HepG2 (cell line): ENCODE results near the gene MADD. TPM values are rescaled to one million over a fixed set of nuclear protein-coding genes. Genes with fewer than 3 reads are reported as not detected.

Source experiments
- ATAC-seq: fragments of 200-7000 bp; cut with Tn5 transposase; 3 replicates; pipeline ENCODE4 v1.9.1; 2020; ENCODE audit warnings: mild to moderate bottlenecking, moderate library complexity
- BruUV-seq: library from RNA; stranded (reverse); fragments of 400-500 nt; replicated peaks from 2 replicates; lab custom pipeline; 2021; lab: Mats Ljungman, UMichigan
- CTCF ChIA-PET: fragments of 300-600 bp; formaldehyde crosslinking; extraction: SDS; loops from one replicate; lab custom pipeline; 2021; ENCODE audit warnings: low total read pairs, inconsistent platforms, low intra/inter-chr PET ratio; lab: Yijun Ruan, JAX
- POLR2A ChIA-PET: fragments of 350-600 bp; sonication (Branson Sonifier 250); formaldehyde crosslinking; loops from one replicate; lab custom pipeline; 2020; ENCODE audit warnings: antibody characterized with exemption, inconsistent platforms; lab: Yijun Ruan, JAX
- DNase-seq: peaks from one replicate; pipeline ENCODE4 v3.0.0-alpha.2; 2015; ENCODE audit warnings: low spot score
- FAIRE-seq: peaks from 3 replicates; lab custom pipeline; 2011; peaks lifted over from hg19 to GRCh38; lab: Jason Lieb, UNC
- H2AFZ ChIP-seq: one replicate; pipeline ENCODE4 v1.6.1; 2011; ENCODE audit warnings: low read length, inconsistent platforms
- H3K27ac ChIP-seq: fragments of 300-600 bp; 3 replicates; pipeline ENCODE4 v1.8.0; 2011; ENCODE audit warnings: mixed run types, mild to moderate bottlenecking, mixed read lengths, low read length, inconsistent platforms; ENCODE audit not compliant: insufficient read depth; ENCODE audit errors: extremely low read length
- H3K27me3 ChIP-seq, 2 experiments: fragments of 200-600 bp in 1 of 2; 2 replicates in 1 of 2; 3 replicates in 1 of 2; pipeline versions ENCODE4 v1.6.0 to v1.8.0; 2011; ENCODE audit warnings: low read length in 2 of 2, mild to moderate bottlenecking in 2 of 2, moderate library complexity in 2 of 2, inconsistent platforms in 1 of 2; ENCODE audit not compliant: insufficient read depth in 2 of 2, control insufficient read depth in 1 of 2
- H3K36me3 ChIP-seq, 2 experiments: fragments of 200-600 bp in 1 of 2; replicated peaks in 1 of 2; 2 replicates in 1 of 2; 3 replicates in 1 of 2; pipeline versions ENCODE4 v1.5.1 to v1.8.0; 2011; ENCODE audit warnings: low read length in 2 of 2, inconsistent platforms in 1 of 2; ENCODE audit not compliant: insufficient read depth in 2 of 2, control insufficient read depth in 1 of 2
- H3K4me1 ChIP-seq: 2 replicates; pipeline ENCODE4 v1.5.1; 2012; ENCODE audit warnings: low read length, inconsistent platforms; ENCODE audit not compliant: insufficient read depth
- H3K4me2 ChIP-seq: 2 replicates; pipeline ENCODE4 v1.6.0; 2011; ENCODE audit warnings: low read depth, low read length, inconsistent platforms
- H3K4me3 ChIP-seq, 3 experiments: fragments of 200-600 bp in 1 of 3; sonication (generic), shearing (Covaris generic) in 1 of 3; replicated peaks in 1 of 3; 2 replicates each; pipeline ENCODE4 v1.5.1; 2011 to 2016; ENCODE audit warnings: low read length in 3 of 3, inconsistent platforms in 2 of 3, low read depth in 2 of 3, mild to moderate bottlenecking in 2 of 3, control low read depth in 1 of 3, mixed read lengths in 1 of 3; ENCODE audit not compliant: insufficient read depth in 1 of 3
- H3K79me2 ChIP-seq: one replicate; pipeline ENCODE4 v1.6.1; 2011; ENCODE audit warnings: low read length, inconsistent platforms; ENCODE audit not compliant: insufficient read depth
- H3K9ac ChIP-seq: 2 replicates; pipeline ENCODE4 v1.6.0; 2011; ENCODE audit warnings: mild to moderate bottlenecking, low read depth, low read length, inconsistent platforms; ENCODE audit not compliant: insufficient read depth
- H3K9me3 ChIP-seq: 2 replicates; pipeline ENCODE4 v1.5.1; 2012; ENCODE audit warnings: mild to moderate bottlenecking, low read length
- H4K20me1 ChIP-seq: 2 replicates; pipeline ENCODE4 v1.6.0; 2011; ENCODE audit warnings: inconsistent platforms, mild to moderate bottlenecking, low read length, moderate library complexity; ENCODE audit not compliant: insufficient read depth
- ATF7-NPFF ChIP-seq: sonication (generic); formaldehyde crosslinking; IDR thresholded peaks from 2 replicates; pipeline ENCODE4 v1.8.1; 2023; ENCODE audit warnings: mild to moderate bottlenecking, low read depth, missing genetic modification reagents, moderate library complexity
- CHD2 ChIP-seq: IDR thresholded peaks from 2 replicates; pipeline ENCODE4 v1.6.1; 2011; ENCODE audit warnings: low read depth, low read length, improper control_type of control experiment
- ETV6 ChIP-seq: sonication (generic); formaldehyde crosslinking; conservative IDR thresholded peaks from 2 replicates; pipeline ENCODE4 v1.4.0; 2020; ENCODE audit warnings: missing genetic modification reagents
- KDM5B ChIP-seq: sonication (generic); formaldehyde crosslinking; IDR thresholded peaks from 2 replicates; pipeline ENCODE4 v1.4.0; 2020; ENCODE audit warnings: missing genetic modification reagents, mild to moderate bottlenecking, borderline replicate concordance
- MXD4 ChIP-seq: IDR thresholded peaks from 2 replicates; pipeline ENCODE4 v1.6.1; 2016; ENCODE audit warnings: mild to moderate bottlenecking, missing biosample characterization, missing genetic modification reagents
- NFYB ChIP-seq: sonication (generic); formaldehyde crosslinking; IDR thresholded peaks from 2 replicates; pipeline ENCODE4 v1.4.0; 2020; ENCODE audit warnings: missing genetic modification reagents
- PCBP1 ChIP-seq: fragments of 200-400 bp; formaldehyde crosslinking; IDR thresholded peaks from 2 replicates; pipeline ENCODE4 v1.6.1; 2017; ENCODE audit warnings: mild to moderate bottlenecking, low read depth, low read length, borderline replicate concordance
- SKI ChIP-seq: fragments of 450-650 bp; IDR thresholded peaks from one replicate; pipeline ENCODE4 v1.6.1; 2018; ENCODE audit warnings: mild to moderate bottlenecking; ENCODE audit not compliant: partially characterized antibody
- ZNF160 ChIP-seq: sonication (generic); formaldehyde crosslinking; IDR thresholded peaks from 2 replicates; pipeline ENCODE4 v1.8.0; 2022; ENCODE audit warnings: mild to moderate bottlenecking, inconsistent platforms, missing genetic modification reagents
- ZNF282 ChIP-seq: fragments of 450-650 bp; IDR thresholded peaks from 2 replicates; pipeline ENCODE4 v1.6.1; 2018; ENCODE audit not compliant: partially characterized antibody
- ZNF337 ChIP-seq: sonication (generic); formaldehyde crosslinking; IDR thresholded peaks from 2 replicates; pipeline ENCODE4 v1.5.1; 2020; ENCODE audit warnings: missing genetic modification reagents, low read depth, mild to moderate bottlenecking, borderline replicate concordance
- ZNF562 ChIP-seq: sonication (generic); formaldehyde crosslinking; IDR thresholded peaks from 2 replicates; pipeline ENCODE4 v1.8.0; 2022; ENCODE audit warnings: missing genetic modification reagents, borderline replicate concordance
- ZNF713 ChIP-seq: sonication (generic); formaldehyde crosslinking; IDR thresholded peaks from 2 replicates; pipeline ENCODE4 v1.4.0; 2020; ENCODE audit warnings: mild to moderate bottlenecking, missing genetic modification reagents
- WGBS: methylation state at CpG from one replicate; pipeline ENCODE4 v1.1.6; 2017; ENCODE audit warnings: low lambda C conversion rate; 5-methylcytosine and 5-hydroxymethylcytosine counted together
- in situ Hi-C: cut with HindIII; loops from 2 replicates; pipeline ENCODE4 v1.10.0; 2017; ENCODE audit warnings: low pct_unique_long_range_greater_than_20kb; ENCODE audit not compliant: extremely low pct_ligation_motif_present
- intact Hi-C: fragments of 100-400 bp; cut with micrococcal nuclease; formaldehyde crosslinking; loops from one replicate; pipeline ENCODE4 v1.10.0; 2022; ENCODE audit not compliant: unreplicated experiment
- polyA plus RNA-seq, 8 experiments: library from polyadenylated mRNA; depleted of rRNA in 3 of 8; stranded (reverse) in 7 of 8; unstranded in 1 of 8; fragments of >200 nt; fragmentation: Illumina TruSeq in 4 of 8; extraction: Trizol in 4 of 8; gene quantifications; 2 replicates each; pipeline versions ENCODE4 v1.2.1 to v1.2.3, GENCODE V29; 2011 to 2016; ENCODE audit warnings: low read depth in 4 of 8, missing spikeins in 1 of 8, mixed read lengths in 1 of 8; ENCODE audit not compliant: insufficient read depth in 1 of 8
- total RNA-seq, 5 experiments: library from RNA; depleted of rRNA; stranded (reverse); fragments of >200 nt; fragmentation: Illumina TruSeq; extraction: Trizol; gene quantifications; 2 replicates each; pipeline ENCODE4 v1.2.3, GENCODE V29; 2016; ENCODE audit warnings: low read depth in 1 of 5
- TF ChIP-seq, protein P1 (sequence below): sonication (generic); formaldehyde crosslinking; IDR thresholded peaks from 2 replicates; pipeline ENCODE4 v1.4.0; 2020; ENCODE audit warnings: missing genetic modification reagents, borderline replicate concordance
- TF ChIP-seq, protein P2 (sequence below): sonication (generic); formaldehyde crosslinking; IDR thresholded peaks from 2 replicates; pipeline ENCODE4 v1.4.0; 2020; ENCODE audit warnings: missing genetic modification reagents, borderline replicate concordance

Gene MADD
- total and polyA plus RNA-seq, 2 of the 13 experiments (the other 11 are each of a cell fraction or from before 2014, with no cell fraction given), result 18.0 to 29.2 TPM

DNA sequence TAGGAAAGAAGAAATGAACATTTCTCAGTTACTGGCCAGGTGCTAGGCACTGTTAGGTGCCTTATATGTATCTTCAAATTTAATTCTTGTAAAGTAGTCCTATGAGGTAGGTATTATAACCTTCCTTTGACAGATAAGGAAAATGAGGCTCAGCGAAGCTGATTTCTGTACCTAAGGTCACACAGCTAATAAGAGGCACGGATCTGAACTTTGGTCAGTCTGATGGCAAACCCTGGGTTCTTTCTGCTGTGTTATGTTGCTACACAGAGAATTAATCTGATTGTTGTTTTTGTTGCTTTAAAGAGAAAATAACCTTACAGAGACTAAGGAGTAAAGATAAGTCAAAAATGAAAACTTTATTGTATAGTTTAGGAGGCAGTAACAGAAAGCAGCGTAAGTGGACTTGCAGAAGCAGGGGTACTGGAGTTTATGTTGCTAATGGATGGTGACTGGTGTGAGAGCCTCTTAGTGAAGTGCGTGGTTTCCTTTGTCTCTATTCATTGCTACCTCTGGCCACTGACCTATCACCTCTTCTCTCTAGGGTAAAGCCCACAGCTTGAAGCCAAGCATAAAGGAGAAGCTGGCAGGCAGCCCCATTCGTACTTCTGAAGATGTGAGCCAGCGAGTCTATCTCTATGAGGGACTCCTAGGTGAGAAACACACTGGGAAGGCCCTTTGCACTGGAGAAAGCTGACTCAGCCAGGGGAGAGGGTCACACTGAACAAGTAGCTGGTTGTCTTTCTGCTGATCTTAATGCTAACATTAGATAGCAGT, 38.3 kb downstream of the MADD start:
- 93% methylated on average over 6 of the region's 6 CpGs for WGBS
- intact Hi-C loops (no loop called here), in situ Hi-C loops (no loop called here)
- CTCF ChIA-PET, result no interaction called here
- Histone ChIP-seq H4K20me1 (no peaks in the 10 kb centered on the region), H3K4me2 (no peak overlapping the region), H3K27me3 (no peaks in the 10 kb centered on the region), H3K9ac (no peak overlapping the region), H3K36me3 (peaks cover 34 to 66% of the 10 kb centered on the region in 2 experiments), H3K27ac (no peak overlapping the region), H3K79me2 (no peaks in the 10 kb centered on the region), H3K4me3 (no peak overlapping the region), H2AFZ (no peak overlapping the region), H3K9me3 (no peaks in the 10 kb centered on the region), H3K4me1 (no peaks in the 10 kb centered on the region)
- ATAC-seq, result no peak
- no peak for FAIRE-seq
- POLR2A ChIA-PET, result no interaction called here
- TF ChIP-seq MXD4 (CRISPR knock-in tag) (no peak), NFYB (CRISPR knock-in tag) (no peak), ZNF160 (no peak), ATF7-NPFF (CRISPR knock-in tag) (no peak), ZNF282 (no peak), CHD2 (no peak), ZNF337 (CRISPR knock-in tag) (no peak), SKI (no peak), KDM5B (CRISPR knock-in tag) (no peak), ZNF713 (CRISPR knock-in tag) (no peak), PCBP1 (no peak), ETV6 (CRISPR knock-in tag) (no peak), ZNF562 (CRISPR knock-in tag) (no peak)
- TF ChIP-seq, protein P1, sequence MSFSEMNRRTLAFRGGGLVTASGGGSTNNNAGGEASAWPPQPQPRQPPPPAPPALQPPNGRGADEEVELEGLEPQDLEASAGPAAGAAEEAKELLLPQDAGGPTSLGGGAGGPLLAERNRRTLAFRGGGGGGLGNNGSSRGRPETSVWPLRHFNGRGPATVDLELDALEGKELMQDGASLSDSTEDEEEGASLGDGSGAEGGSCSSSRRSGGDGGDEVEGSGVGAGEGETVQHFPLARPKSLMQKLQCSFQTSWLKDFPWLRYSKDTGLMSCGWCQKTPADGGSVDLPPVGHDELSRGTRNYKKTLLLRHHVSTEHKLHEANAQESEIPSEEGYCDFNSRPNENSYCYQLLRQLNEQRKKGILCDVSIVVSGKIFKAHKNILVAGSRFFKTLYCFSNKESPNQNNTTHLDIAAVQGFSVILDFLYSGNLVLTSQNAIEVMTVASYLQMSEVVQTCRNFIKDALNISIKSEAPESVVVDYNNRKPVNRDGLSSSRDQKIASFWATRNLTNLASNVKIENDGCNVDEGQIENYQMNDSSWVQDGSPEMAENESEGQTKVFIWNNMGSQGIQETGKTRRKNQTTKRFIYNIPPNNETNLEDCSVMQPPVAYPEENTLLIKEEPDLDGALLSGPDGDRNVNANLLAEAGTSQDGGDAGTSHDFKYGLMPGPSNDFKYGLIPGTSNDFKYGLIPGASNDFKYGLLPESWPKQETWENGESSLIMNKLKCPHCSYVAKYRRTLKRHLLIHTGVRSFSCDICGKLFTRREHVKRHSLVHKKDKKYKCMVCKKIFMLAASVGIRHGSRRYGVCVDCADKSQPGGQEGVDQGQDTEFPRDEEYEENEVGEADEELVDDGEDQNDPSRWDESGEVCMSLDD (CRISPR knock-in tag), result no peak
- TF ChIP-seq, protein P2, sequence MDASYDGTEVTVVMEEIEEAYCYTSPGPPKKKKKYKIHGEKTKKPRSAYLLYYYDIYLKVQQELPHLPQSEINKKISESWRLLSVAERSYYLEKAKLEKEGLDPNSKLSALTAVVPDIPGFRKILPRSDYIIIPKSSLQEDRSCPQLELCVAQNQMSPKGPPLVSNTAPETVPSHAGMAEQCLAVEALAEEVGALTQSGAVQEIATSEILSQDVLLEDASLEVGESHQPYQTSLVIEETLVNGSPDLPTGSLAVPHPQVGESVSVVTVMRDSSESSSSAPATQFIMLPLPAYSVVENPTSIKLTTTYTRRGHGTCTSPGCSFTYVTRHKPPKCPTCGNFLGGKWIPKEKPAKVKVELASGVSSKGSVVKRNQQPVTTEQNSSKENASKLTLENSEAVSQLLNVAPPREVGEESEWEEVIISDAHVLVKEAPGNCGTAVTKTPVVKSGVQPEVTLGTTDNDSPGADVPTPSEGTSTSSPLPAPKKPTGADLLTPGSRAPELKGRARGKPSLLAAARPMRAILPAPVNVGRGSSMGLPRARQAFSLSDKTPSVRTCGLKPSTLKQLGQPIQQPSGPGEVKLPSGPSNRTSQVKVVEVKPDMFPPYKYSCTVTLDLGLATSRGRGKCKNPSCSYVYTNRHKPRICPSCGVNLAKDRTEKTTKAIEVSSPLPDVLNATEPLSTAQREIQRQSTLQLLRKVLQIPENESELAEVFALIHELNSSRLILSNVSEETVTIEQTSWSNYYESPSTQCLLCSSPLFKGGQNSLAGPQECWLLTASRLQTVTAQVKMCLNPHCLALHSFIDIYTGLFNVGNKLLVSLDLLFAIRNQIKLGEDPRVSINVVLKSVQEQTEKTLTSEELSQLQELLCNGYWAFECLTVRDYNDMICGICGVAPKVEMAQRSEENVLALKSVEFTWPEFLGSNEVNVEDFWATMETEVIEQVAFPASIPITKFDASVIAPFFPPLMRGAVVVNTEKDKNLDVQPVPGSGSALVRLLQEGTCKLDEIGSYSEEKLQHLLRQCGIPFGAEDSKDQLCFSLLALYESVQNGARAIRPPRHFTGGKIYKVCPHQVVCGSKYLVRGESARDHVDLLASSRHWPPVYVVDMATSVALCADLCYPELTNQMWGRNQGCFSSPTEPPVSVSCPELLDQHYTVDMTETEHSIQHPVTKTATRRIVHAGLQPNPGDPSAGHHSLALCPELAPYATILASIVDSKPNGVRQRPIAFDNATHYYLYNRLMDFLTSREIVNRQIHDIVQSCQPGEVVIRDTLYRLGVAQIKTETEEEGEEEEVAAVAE (CRISPR knock-in tag), result no peak
- DNase-seq, result no peak
- no TSS peak for BruUV-seq
